ENCODE measurements around the gene STYXL2.

The STYXL2 gene

DNA sequence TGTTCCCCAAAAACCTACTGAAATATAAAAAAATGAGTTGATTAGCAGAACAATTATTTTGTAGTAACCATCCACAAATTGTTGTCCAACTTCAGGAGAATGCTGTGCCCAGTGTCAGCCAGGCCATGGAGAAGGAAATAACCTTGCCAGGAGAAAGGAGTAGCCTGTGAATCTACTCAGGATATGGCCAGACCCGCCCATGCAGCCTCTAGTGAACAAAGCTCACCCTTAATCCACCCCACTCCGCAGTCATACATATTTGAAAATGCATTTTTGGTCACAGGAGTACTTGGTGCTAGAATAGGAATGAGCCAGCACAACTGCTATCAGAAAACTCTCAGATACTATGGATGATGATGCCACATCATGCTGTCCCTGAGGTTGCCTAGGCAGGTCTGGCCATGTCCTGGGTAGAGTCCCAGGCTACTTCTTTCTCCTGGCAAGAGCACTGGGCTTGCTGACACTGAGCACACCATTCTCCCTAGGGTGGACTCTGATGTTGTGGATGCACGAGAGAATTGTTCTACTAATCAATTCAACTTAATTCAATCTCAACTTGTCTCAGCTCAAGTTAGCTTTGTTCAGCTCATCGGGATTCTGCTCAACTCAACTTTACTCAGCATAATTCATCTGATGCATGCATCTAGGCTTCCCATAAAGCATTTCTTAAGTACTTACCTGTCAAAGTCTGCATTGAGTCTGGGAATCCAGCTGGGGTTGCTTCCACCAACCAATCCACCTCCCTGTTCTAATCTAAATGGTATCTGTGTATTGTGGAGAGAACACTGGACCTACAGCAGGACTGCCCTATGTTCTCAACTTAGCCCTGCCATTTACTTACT, 18.2 kb downstream of the STYXL2 start:
- no peak for TF ChIP-seq Cebpa-rat (IDR thresholded peaks at IDR 0.05)
- peaks cover 8 to 32% (median 22%) of the 10 kb centered on the region in 11 experiments; a peak in 21 of 22 replicates for H3K9me3 ChIP-seq (replicated peaks in 1 of 11)

DNA sequence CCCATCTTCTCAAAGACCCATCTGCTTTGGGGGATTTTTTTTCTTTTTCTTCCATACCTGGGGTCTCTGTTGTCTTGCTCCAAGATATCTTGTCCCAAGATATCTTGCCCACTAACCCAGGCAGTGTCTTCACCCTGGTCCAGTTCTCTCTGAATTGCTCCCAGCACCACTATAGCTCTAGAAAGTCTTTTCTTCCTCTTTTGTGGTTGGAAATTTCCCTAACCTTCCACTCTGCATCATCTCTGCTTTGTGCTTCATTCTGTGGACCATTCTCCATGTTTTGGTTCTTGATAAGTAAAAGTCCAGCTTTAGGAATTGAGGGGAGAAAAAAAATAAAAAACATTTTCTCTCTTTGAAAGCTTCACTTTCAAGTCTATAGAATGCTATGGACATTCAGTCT, 20.9 kb downstream of the STYXL2 start:
- Histone ChIP-seq H3K4me1 (peaks cover 0 to 13% (median 11%) of the 10 kb centered on the region in 10 experiments; a peak in 17 of 20 replicates), H3K36me3 (no peaks in the 10 kb centered on the region), H4K20me1 (no peaks in the 10 kb centered on the region), H3K4me3 (no peak overlapping the region), H3K27me3 (no peaks in the 10 kb centered on the region), H3K9me3 (replicated peaks in 1 of 11) (peaks cover 8 to 31% (median 22%) of the 10 kb centered on the region in 11 experiments; a peak in 21 of 22 replicates), H3K4me2 (no peak overlapping the region), H3K9ac (no peak overlapping the region), H3K27ac (no peak overlapping the region)
- TF ChIP-seq Cebpa-rat (IDR thresholded peaks at IDR 0.05) = no peak

More for the DNA sequence above, 18.2 kb downstream of the STYXL2 start:
- Histone ChIP-seq H4K20me1 (no peaks in the 10 kb centered on the region), H3K27me3 (no peaks in the 10 kb centered on the region), H3K9ac (no peak overlapping the region), H3K36me3 (no peaks in the 10 kb centered on the region), H3K4me1 (peaks cover 10 to 32% (median 28%) of the 10 kb centered on the region in 10 experiments), H3K4me3 (no peak overlapping the region), H3K4me2 (no peak overlapping the region), H3K27ac (no peak overlapping the region)

DNA sequence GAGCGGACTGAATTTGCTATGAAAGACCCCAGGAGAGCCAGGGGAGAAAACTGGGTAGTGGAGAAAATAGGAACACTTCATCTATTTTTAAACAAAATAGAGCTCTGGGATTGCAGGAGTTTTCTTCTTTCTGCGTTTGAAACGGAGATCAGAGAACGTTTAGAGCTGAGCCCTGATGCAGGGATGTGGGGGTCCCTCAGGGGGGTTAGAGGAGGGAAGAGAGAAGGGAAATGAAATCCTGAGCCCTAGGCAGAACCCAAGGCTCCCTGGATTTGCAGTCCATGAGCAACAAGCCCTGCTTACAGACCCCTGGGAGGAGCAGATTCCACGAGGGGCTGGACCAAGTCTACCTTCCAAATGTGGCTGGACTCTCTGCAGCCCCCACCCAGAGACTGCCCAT, 21.8 kb downstream of the STYXL2 start:
- Histone ChIP-seq H4K20me1 (no peaks in the 10 kb centered on the region), H3K4me3 (no peak overlapping the region), H3K9ac (no peak overlapping the region), H3K4me2 (no peak overlapping the region), H3K4me1 (peaks cover 0 to 6% (median 4%) of the 10 kb centered on the region in 10 experiments; a peak in 9 of 20 replicates), H3K36me3 (no peaks in the 10 kb centered on the region), H3K9me3 (replicated peaks in 1 of 11) (peaks cover 2 to 21% (median 14%) of the 10 kb centered on the region in 11 experiments; a peak in 21 of 22 replicates), H3K27me3 (no peaks in the 10 kb centered on the region), H3K27ac (no peak overlapping the region)
- TF ChIP-seq Cebpa-rat (IDR thresholded peaks at IDR 0.05) = no peak

DNA sequence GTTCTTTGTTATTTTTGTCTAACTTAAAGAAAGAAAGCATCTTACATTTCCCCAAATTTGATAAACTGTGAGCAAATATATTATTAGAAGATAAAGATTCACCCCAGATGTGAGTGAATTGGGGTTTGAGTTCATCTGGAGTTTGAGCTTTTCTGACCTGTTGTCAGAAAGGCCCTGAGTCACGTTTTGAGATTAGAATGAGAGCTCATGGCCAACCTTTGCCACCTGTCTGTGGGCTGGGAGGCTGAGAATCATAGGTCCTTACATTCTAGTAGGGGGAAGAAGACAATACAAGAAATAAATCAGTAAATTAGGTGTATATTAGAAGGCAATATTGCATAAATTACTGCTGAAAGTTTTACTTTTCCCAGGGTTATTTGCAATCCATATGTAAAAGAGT, 22.3 kb downstream of the STYXL2 start:
- Histone ChIP-seq H3K4me2 (no peak overlapping the region), H3K9ac (no peak overlapping the region), H3K27me3 (peaks cover 0 to 3% (median 2%) of the 10 kb centered on the region in 11 experiments; a peak in 11 of 22 replicates)

DNA sequence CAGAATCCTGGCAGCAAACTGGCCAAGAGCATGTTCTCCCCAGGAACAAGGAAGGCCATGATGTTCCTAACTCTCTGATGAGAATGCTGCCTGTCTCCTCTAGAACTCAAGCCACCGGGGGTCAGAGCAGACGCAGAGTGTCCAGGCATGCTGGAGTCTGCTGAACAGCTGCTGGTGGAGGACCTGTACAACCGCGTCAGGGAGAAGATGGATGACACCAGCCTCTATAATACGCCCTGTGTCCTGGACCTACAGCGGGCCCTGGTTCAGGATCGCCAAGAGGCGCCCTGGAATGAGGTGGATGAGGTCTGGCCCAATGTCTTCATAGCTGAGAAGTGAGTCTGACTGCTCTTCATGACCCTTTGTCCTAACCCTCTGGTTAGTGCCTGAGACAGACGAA, 23.4 kb downstream of the STYXL2 start:
- H3K4me1 ChIP-seq = peaks cover 0 to 6% (median 0%) of the 10 kb centered on the region in 10 experiments; a peak in 1 of 20 replicates
- H3K27me3 ChIP-seq = peaks cover 0 to 10% (median 9%) of the 10 kb centered on the region in 11 experiments; a peak in 13 of 22 replicates
- no peak overlapping the region for H3K27ac ChIP-seq
- no peak overlapping the region for H3K4me3 ChIP-seq
- H3K9me3 ChIP-seq (replicated peaks in 1 of 11) = peaks cover 0 to 15% (median 9%) of the 10 kb centered on the region in 11 experiments; a peak in 12 of 22 replicates
- no peaks in the 10 kb centered on the region for H3K36me3 ChIP-seq
- TF ChIP-seq Cebpa-rat (IDR thresholded peaks at IDR 0.05) = no peak
- H3K9ac ChIP-seq = no peak overlapping the region
- H4K20me1 ChIP-seq = no peaks in the 10 kb centered on the region
- H3K4me2 ChIP-seq = no peak overlapping the region

More for the DNA sequence above, 22.3 kb downstream of the STYXL2 start:
- Histone ChIP-seq H3K4me3 (no peak overlapping the region), H3K27ac (no peak overlapping the region), H3K4me1 (peaks cover 0 to 6% (median 0%) of the 10 kb centered on the region in 10 experiments; a peak in 1 of 20 replicates), H3K36me3 (no peaks in the 10 kb centered on the region), H4K20me1 (no peaks in the 10 kb centered on the region), H3K9me3 (replicated peaks in 1 of 11) (peaks cover 2 to 18% (median 11%) of the 10 kb centered on the region in 11 experiments; a peak in 13 of 22 replicates)
- no peak for TF ChIP-seq Cebpa-rat (IDR thresholded peaks at IDR 0.05)

DNA sequence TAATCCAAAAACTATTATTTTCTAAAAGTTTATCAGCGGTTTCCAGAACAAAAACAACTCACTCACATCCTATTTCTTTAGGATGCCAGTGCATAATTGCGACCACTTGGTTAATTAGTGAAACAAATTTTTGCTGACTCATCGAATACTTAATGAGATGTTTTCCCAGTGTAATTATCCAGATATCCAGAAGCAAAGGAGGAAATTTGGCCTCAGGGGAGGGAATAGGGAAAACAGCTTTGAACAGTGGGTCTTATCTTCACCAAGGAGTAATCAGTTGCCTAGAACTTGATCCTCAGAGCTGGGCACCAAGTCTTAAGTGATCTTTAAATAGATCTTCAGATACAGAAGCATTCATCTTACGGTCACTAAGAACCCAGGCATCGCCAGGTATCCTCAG, 24.3 kb downstream of the STYXL2 start:
- peaks cover 0 to 10% (median 9%) of the 10 kb centered on the region in 11 experiments; a peak in 13 of 22 replicates for H3K27me3 ChIP-seq
- no peak overlapping the region for H3K4me2 ChIP-seq
- no peak for TF ChIP-seq Cebpa-rat (IDR thresholded peaks at IDR 0.05)
- H3K9ac ChIP-seq = no peak overlapping the region
- no peaks in the 10 kb centered on the region for H4K20me1 ChIP-seq
- no peak overlapping the region for H3K27ac ChIP-seq
- peaks cover 0 to 10% (median 7%) of the 10 kb centered on the region in 11 experiments; a peak in 8 of 22 replicates for H3K9me3 ChIP-seq (replicated peaks in 1 of 11)
- H3K36me3 ChIP-seq = no peaks in the 10 kb centered on the region
- peaks cover 0 to 6% (median 0%) of the 10 kb centered on the region in 10 experiments; a peak in 1 of 20 replicates for H3K4me1 ChIP-seq
- no peak overlapping the region for H3K4me3 ChIP-seq

DNA sequence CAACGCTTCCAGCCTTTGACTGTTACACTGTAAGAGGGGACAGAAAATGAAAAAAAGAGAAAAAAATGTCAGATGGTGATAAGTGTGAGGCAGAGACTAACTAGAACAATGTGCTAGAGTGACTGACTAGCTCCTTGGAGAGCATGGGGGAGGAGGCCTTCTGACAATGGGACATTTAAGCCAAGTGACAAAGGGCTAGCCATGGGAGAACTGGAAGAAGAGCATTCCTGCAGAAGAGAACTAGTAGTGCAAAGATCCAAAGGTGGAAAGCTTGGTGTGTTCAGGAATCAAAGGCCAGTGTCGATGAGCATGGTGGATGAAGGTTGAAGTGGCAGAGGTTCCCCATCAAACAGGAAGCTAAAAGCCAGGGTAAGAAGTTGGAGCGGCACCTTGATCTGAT, 25.8 kb downstream of the STYXL2 start:
- no peak overlapping the region for H3K4me2 ChIP-seq
- no peaks in the 10 kb centered on the region for H4K20me1 ChIP-seq
- H3K36me3 ChIP-seq = no peaks in the 10 kb centered on the region
- H3K4me3 ChIP-seq = no peak overlapping the region
- H3K27me3 ChIP-seq = peaks cover 0 to 10% (median 9%) of the 10 kb centered on the region in 11 experiments; a peak in 13 of 22 replicates
- peaks cover 0 to 10% (median 7%) of the 10 kb centered on the region in 11 experiments; a peak in 8 of 22 replicates for H3K9me3 ChIP-seq (replicated peaks in 1 of 11)
- no peak for TF ChIP-seq Cebpa-rat (IDR thresholded peaks at IDR 0.05)
- no peak overlapping the region for H3K9ac ChIP-seq
- no peak overlapping the region for H3K27ac ChIP-seq
- H3K4me1 ChIP-seq = peaks cover 0 to 3% (median 0%) of the 10 kb centered on the region in 10 experiments; a peak in 1 of 20 replicates

DNA sequence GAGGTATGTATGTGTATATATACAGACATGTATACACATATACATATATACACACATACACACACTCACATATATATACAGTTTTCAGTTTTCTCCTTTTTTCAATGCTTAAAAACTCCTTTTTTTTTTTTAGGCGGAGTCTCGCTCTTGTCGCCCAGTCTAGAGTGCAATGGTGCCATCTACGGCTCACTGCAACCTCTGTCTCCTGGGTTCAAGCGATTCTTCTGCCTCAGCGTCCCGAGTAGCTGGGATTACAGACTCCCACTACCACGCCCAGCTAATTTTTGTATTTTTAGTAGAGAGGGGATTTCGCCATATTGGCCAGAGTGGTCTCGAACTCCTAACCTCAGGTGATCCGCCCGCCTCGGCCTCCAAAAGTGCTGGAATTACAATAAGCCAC, 27.0 kb downstream of the STYXL2 start:
- H3K9ac ChIP-seq = no peak overlapping the region
- H3K27ac ChIP-seq = no peak overlapping the region
- H3K27me3 ChIP-seq = peaks cover 0 to 10% (median 9%) of the 10 kb centered on the region in 11 experiments; a peak in 13 of 22 replicates
- no peak overlapping the region for H3K4me3 ChIP-seq
- no peak for TF ChIP-seq Cebpa-rat (IDR thresholded peaks at IDR 0.05)
- peaks cover 0 to 10% (median 7%) of the 10 kb centered on the region in 11 experiments; a peak in 8 of 22 replicates for H3K9me3 ChIP-seq (replicated peaks in 1 of 11)
- H3K4me2 ChIP-seq = no peak overlapping the region
- no peaks in the 10 kb centered on the region for H4K20me1 ChIP-seq
- no peaks in the 10 kb centered on the region for H3K4me1 ChIP-seq
- no peaks in the 10 kb centered on the region for H3K36me3 ChIP-seq

DNA sequence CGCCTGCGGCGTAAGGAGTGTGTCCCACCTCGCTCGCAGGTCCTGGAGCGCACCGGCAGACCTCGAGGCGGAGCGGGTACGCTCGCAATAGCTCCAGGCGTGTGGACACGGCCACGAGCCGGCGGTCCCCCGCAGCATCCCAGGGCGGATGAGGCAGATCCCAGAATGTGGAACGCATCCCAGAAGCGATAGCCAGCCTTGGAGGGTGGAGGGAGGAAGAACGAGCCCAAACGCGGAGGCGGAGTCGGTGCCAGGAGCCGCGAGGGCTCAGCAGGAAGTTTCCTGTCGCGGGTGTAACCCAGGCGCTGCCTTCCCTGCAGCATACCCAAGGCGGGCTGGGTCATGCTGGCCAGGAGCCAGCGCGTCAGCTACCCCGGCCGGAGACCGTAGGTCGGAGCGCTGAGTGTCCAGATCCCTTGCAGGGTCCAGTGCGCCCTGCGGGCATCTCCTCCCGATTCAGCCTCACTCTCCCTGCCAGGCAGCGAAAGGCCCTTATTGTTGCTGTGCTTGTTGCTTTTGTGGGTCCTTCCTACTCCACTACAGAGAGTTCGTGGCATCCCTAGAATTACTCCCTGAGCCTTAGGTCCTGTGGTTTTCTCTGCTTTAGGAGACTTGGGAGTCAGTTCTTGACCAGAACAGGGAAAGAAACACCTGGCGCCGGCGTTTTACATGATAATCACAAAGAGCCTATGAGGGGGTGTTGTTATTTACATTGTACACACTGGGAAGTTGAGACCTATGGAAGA, 27.7 kb downstream of the STYXL2 start:
- Histone ChIP-seq H3K27me3 (peaks cover 0 to 10% (median 9%) of the 10 kb centered on the region in 11 experiments; a peak in 13 of 22 replicates), H3K27ac (no peak overlapping the region), H3K36me3 (no peaks in the 10 kb centered on the region), H3K9ac (no peak overlapping the region), H3K4me3 (no peak overlapping the region), H4K20me1 (no peaks in the 10 kb centered on the region), H3K4me1 (no peaks in the 10 kb centered on the region), H3K9me3 (replicated peaks in 1 of 11) (peaks cover 0 to 10% (median 7%) of the 10 kb centered on the region in 11 experiments; a peak in 8 of 22 replicates), H3K4me2 (no peak overlapping the region)
- TF ChIP-seq Cebpa-rat (IDR thresholded peaks at IDR 0.05) = no peak

Data from BLaER1 treated with 17β-estradiol and CSF1 and Interleukin-3, amounts not matched to agents 10 nM and 100 nM (cell line).